ENCODE data around the gene ANKS1A.
"Not testable (repeated sequence)": the region's sequence is repeated elsewhere in the genome, so short reads cannot be mapped to it uniquely, and the experiment has no call there.

Gene ANKS1A

DNA sequence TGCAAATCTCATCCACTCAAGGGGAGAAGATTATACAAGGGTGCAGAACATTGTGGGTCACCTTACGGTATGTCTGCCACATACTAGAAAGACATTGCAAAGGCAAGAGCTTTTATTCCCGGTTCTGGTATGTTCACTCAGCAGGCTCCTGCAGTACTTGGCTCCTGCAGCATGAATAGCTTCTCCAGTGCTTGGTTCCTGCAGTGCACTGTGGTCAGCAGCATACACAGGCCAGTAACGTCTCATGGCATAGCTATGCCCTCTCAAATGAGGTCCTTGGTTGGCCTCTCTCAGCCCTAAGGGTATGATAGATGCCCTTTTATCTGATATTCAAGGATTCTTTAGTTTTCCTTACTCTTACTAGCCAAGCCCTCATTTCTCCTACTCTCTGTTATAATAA lies 239.4 kb downstream of the ANKS1A start:
- Histone ChIP-seq H3K79me1 (ENCODE audit: low read length) (no peaks in the 10 kb centered on the region), H3K18ac (ENCODE audit: low read length) (no peak overlapping the region), H3K27ac (ENCODE audit: low read depth, low read length) (no peak overlapping the region), H3K4me1 (ENCODE audit: control insufficient read depth in 1 of 2, insufficient read depth in 2 of 2, low read length in 2 of 2) (no peaks in the 10 kb centered on the region), H4K91ac (ENCODE audit: low read depth, low read length) (no peak overlapping the region), H4K12ac (ENCODE audit: low read depth, low read length) (no peak overlapping the region), H3K79me2 (ENCODE audit: control insufficient read depth, insufficient read depth, low read length, poor library complexity) (no peaks in the 10 kb centered on the region), H2BK120ac (ENCODE audit: insufficient read depth, low read length, poor library complexity) (no peak overlapping the region), H3K4me3 (ENCODE audit: low read depth, low read length) (no peak overlapping the region), H3K9me3 (ENCODE audit: insufficient read depth, low read depth, low read length) (no peaks in the 10 kb centered on the region), H4K8ac (ENCODE audit: low read depth, low read length) (no peak overlapping the region), H2BK5ac (ENCODE audit: low read depth, low read length, poor library complexity) (no peak overlapping the region), H3K4me2 (ENCODE audit: low read length) (no peak overlapping the region), H3K4ac (ENCODE audit: low read depth, low read length) (no peak overlapping the region), H2AFZ (ENCODE audit: insufficient read depth, low read length, poor library complexity) (no peak overlapping the region), H3K23ac (ENCODE audit: low read length) (no peak overlapping the region), H2AK5ac (ENCODE audit: low read length) (no peak overlapping the region), H3K27me3 (ENCODE audit: insufficient read depth, low read length) (no peaks in the 10 kb centered on the region), H3K9ac (ENCODE audit: low read length) (no peak overlapping the region), H3K36me3 (ENCODE audit: control insufficient read depth in 1 of 2, insufficient read depth in 2 of 2, low read length in 2 of 2) (no peaks in the 10 kb centered on the region), H3K14ac (ENCODE audit: low read length) (no peak overlapping the region), H2BK12ac (ENCODE audit: low read length) (no peak overlapping the region)
- DNase-seq, result no peak
- WGBS (ENCODE audit: extremely low coverage, insufficient coverage, insufficient read length), result no CpG with 5 or more reads among the region's 3 CpGs

DNA sequence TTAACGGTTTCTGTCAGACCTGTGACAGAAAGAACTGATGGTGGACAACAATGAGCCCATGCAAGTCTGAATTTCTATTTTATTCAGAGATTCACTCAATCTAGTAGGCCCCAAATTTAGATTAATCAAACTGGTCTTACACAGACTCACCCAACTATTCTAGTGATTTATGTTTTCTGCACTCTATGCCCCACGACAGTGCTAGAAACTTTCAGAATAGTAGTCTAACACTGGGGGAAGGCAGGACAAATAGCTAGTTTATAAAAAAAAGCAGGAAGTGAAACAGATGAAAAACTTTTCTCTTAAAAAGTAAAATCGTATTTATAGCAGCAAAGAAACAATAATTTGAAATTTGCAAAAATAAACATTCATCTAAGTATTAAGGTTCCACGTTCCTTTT lies 247.1 kb downstream of the ANKS1A start:
- Histone ChIP-seq H2BK5ac (ENCODE audit: low read depth, low read length, poor library complexity) (no peak overlapping the region), H2BK120ac (ENCODE audit: insufficient read depth, low read length, poor library complexity) (no peak overlapping the region), H4K8ac (ENCODE audit: low read depth, low read length) (no peak overlapping the region), H3K27ac (ENCODE audit: low read depth, low read length) (no peak overlapping the region), H3K14ac (ENCODE audit: low read length) (no peak overlapping the region), H3K79me1 (ENCODE audit: low read length) (no peaks in the 10 kb centered on the region), H4K12ac (ENCODE audit: low read depth, low read length) (no peak overlapping the region), H3K27me3 (ENCODE audit: insufficient read depth, low read length) (no peaks in the 10 kb centered on the region), H3K4ac (ENCODE audit: low read depth, low read length) (no peak overlapping the region), H3K9ac (ENCODE audit: low read length) (no peak overlapping the region), H3K4me3 (ENCODE audit: low read depth, low read length) (no peak overlapping the region), H3K9me3 (ENCODE audit: insufficient read depth, low read depth, low read length) (peaks cover under 1% of the 10 kb centered on the region), H3K18ac (ENCODE audit: low read length) (no peak overlapping the region), H3K79me2 (ENCODE audit: control insufficient read depth, insufficient read depth, low read length, poor library complexity) (no peaks in the 10 kb centered on the region), H2BK12ac (ENCODE audit: low read length) (no peak overlapping the region), H3K23ac (ENCODE audit: low read length) (no peak overlapping the region), H2AFZ (ENCODE audit: insufficient read depth, low read length, poor library complexity) (no peak overlapping the region), H4K91ac (ENCODE audit: low read depth, low read length) (no peak overlapping the region), H2AK5ac (ENCODE audit: low read length) (no peak overlapping the region), H3K36me3 (ENCODE audit: control insufficient read depth in 1 of 2, insufficient read depth in 2 of 2, low read length in 2 of 2) (no peaks in the 10 kb centered on the region), H3K4me2 (ENCODE audit: low read length) (no peak overlapping the region), H3K4me1 (ENCODE audit: control insufficient read depth in 1 of 2, insufficient read depth in 2 of 2, low read length in 2 of 2) (no peaks in the 10 kb centered on the region)
- WGBS (ENCODE audit: extremely low coverage, insufficient coverage, insufficient read length), result no CpG with 5 or more reads among the region's 4 CpGs
- no peak for DNase-seq

DNA sequence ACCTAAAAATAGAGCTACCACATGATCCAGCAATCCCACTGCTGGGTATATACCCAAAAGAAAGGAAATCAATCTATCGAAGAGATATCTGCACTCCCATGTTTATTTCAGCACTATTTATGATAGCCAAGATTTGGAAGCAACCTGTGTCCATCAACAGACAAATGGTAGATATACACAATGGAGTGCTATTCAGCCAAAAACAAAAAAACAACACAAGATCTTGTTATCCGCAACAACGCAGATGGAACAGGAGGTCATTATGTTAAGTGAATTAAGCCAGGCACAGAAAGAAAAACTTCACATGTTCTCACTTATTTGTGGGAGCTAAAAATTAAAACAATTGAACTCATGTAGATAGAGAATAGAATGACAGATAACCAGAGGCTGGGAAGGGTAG lies 249.1 kb downstream of the ANKS1A start:
- not testable (repeated sequence) for DNase-seq; H3K27ac ChIP-seq (ENCODE audit: low read depth, low read length); H2BK12ac ChIP-seq (ENCODE audit: low read length); H4K12ac ChIP-seq (ENCODE audit: low read depth, low read length); H3K9ac ChIP-seq (ENCODE audit: low read length); H3K23ac ChIP-seq (ENCODE audit: low read length); H2BK5ac ChIP-seq (ENCODE audit: low read depth, low read length, poor library complexity); H3K4me2 ChIP-seq (ENCODE audit: low read length); H3K27me3 ChIP-seq (ENCODE audit: insufficient read depth, low read length); H3K79me2 ChIP-seq (ENCODE audit: control insufficient read depth, insufficient read depth, low read length, poor library complexity); H3K4ac ChIP-seq (ENCODE audit: low read depth, low read length); H4K8ac ChIP-seq (ENCODE audit: low read depth, low read length); H3K9me3 ChIP-seq (ENCODE audit: insufficient read depth, low read depth, low read length); H3K4me3 ChIP-seq (ENCODE audit: low read depth, low read length); H2AK5ac ChIP-seq (ENCODE audit: low read length); H3K18ac ChIP-seq (ENCODE audit: low read length); H2BK120ac ChIP-seq (ENCODE audit: insufficient read depth, low read length, poor library complexity); H3K79me1 ChIP-seq (ENCODE audit: low read length); H3K14ac ChIP-seq (ENCODE audit: low read length); H3K36me3 ChIP-seq (ENCODE audit: control insufficient read depth in 1 of 2, insufficient read depth in 2 of 2, low read length in 2 of 2); H4K91ac ChIP-seq (ENCODE audit: low read depth, low read length); H2AFZ ChIP-seq (ENCODE audit: insufficient read depth, low read length, poor library complexity); H3K4me1 ChIP-seq (ENCODE audit: control insufficient read depth in 1 of 2, insufficient read depth in 2 of 2, low read length in 2 of 2)
- WGBS (ENCODE audit: extremely low coverage, insufficient coverage, insufficient read length), result no CpG with 5 or more reads among the region's 3 CpGs

DNA sequence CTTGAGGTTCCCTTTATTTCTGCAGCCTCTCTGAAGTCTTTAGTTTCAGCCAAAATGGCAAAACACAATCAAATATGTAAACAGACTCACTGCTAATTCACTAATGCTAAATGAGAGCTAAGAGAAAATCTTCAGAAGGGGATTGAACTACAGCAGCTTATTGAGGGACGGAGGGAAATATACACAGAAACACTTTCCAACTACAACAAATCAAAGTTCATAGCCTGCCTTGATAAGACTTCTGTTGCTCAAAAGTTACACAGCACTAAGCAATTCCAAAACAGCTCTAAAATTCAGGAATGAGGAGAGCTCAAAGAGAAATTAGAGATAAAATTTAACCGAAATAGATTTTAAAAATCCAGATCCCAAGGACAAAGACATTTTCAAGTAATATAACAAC lies 250.4 kb downstream of the ANKS1A start:
- Histone ChIP-seq H2BK120ac (ENCODE audit: insufficient read depth, low read length, poor library complexity) (no peak overlapping the region), H3K4ac (ENCODE audit: low read depth, low read length) (no peak overlapping the region), H3K23ac (ENCODE audit: low read length) (no peak overlapping the region), H3K79me2 (ENCODE audit: control insufficient read depth, insufficient read depth, low read length, poor library complexity) (no peaks in the 10 kb centered on the region), H3K4me3 (ENCODE audit: low read depth, low read length) (no peak overlapping the region), H4K91ac (ENCODE audit: low read depth, low read length) (no peak overlapping the region), H3K14ac (ENCODE audit: low read length) (no peak overlapping the region), H3K79me1 (ENCODE audit: low read length) (no peaks in the 10 kb centered on the region), H2AFZ (ENCODE audit: insufficient read depth, low read length, poor library complexity) (no peak overlapping the region), H3K18ac (ENCODE audit: low read length) (no peak overlapping the region), H2BK12ac (ENCODE audit: low read length) (no peak overlapping the region), H2BK5ac (ENCODE audit: low read depth, low read length, poor library complexity) (no peak overlapping the region), H3K4me2 (ENCODE audit: low read length) (no peak overlapping the region), H4K8ac (ENCODE audit: low read depth, low read length) (no peak overlapping the region), H3K9me3 (ENCODE audit: insufficient read depth, low read depth, low read length) (peaks cover 2% of the 10 kb centered on the region), H3K27ac (ENCODE audit: low read depth, low read length) (no peak overlapping the region), H3K36me3 (ENCODE audit: control insufficient read depth in 1 of 2, insufficient read depth in 2 of 2, low read length in 2 of 2) (no peaks in the 10 kb centered on the region), H3K27me3 (ENCODE audit: insufficient read depth, low read length) (no peaks in the 10 kb centered on the region), H3K4me1 (ENCODE audit: control insufficient read depth in 1 of 2, insufficient read depth in 2 of 2, low read length in 2 of 2) (no peaks in the 10 kb centered on the region), H3K9ac (ENCODE audit: low read length) (no peak overlapping the region), H4K12ac (ENCODE audit: low read depth, low read length) (no peak overlapping the region), H2AK5ac (ENCODE audit: low read length) (no peak overlapping the region)
- no peak for DNase-seq
- no CpG with 5 or more reads among the region's 2 CpGs for WGBS (ENCODE audit: extremely low coverage, insufficient coverage, insufficient read length)

Data from trophoblast cell (in vitro differentiated cells and primary cell).